Measurements from ENCODE around the gene CPM. TPM values are rescaled to one million over a fixed set of nuclear protein-coding genes. Genes with fewer than 3 reads are reported as not detected.

CPM gene
- total RNA-seq, 1 experiment from 2014 or later, result 0.96 TPM

DNA sequence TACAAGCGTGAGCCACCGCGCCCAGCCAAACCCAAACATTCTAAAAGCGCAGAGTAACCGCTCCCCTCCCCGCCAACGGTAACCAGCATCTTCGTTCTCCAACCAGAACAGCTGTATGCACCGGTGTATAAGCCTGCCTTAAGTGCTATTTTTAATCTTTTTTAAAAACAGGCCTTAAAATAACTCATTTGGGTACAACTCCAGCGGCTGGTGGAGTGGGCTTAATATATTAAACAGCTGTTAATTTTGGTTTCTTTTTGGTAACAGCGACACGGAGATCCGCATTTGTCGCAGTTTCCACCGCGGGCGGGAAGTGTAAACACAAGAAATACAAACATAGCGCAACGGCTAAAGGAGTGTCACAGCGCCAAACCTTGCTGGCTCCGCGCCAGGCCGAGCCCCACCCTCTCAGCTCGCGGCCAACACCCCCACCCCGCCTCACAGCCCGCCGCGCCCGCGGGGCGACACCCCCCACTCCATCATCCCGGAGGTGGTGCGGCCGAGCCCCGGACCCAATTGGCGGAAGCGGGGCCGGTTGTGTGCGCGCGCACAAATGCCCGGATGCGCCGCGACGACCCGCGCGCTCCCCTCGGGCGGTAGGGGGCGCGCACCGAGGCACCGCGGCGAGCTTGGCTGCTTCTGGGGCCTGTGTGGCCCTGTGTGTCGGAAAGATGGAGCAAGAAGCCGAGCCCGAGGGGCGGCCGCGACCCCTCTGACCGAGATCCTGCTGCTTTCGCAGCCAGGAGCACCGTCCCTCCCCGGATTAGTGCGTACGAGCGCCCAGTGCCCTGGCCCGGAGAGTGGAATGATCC, 125.2 kb downstream of the CPM start, which contains the start of gene MDM2 (continued):
- TF ChIP-seq, protein P1, sequence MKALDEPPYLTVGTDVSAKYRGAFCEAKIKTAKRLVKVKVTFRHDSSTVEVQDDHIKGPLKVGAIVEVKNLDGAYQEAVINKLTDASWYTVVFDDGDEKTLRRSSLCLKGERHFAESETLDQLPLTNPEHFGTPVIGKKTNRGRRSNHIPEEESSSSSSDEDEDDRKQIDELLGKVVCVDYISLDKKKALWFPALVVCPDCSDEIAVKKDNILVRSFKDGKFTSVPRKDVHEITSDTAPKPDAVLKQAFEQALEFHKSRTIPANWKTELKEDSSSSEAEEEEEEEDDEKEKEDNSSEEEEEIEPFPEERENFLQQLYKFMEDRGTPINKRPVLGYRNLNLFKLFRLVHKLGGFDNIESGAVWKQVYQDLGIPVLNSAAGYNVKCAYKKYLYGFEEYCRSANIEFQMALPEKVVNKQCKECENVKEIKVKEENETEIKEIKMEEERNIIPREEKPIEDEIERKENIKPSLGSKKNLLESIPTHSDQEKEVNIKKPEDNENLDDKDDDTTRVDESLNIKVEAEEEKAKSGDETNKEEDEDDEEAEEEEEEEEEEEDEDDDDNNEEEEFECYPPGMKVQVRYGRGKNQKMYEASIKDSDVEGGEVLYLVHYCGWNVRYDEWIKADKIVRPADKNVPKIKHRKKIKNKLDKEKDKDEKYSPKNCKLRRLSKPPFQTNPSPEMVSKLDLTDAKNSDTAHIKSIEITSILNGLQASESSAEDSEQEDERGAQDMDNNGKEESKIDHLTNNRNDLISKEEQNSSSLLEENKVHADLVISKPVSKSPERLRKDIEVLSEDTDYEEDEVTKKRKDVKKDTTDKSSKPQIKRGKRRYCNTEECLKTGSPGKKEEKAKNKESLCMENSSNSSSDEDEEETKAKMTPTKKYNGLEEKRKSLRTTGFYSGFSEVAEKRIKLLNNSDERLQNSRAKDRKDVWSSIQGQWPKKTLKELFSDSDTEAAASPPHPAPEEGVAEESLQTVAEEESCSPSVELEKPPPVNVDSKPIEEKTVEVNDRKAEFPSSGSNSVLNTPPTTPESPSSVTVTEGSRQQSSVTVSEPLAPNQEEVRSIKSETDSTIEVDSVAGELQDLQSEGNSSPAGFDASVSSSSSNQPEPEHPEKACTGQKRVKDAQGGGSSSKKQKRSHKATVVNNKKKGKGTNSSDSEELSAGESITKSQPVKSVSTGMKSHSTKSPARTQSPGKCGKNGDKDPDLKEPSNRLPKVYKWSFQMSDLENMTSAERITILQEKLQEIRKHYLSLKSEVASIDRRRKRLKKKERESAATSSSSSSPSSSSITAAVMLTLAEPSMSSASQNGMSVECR (CRISPR knock-in tag; IDR thresholded peaks at IDR 0.05; ENCODE audit: borderline replicate concordance), result peak; percentile 65
- TF ChIP-seq CREM (CRISPR knock-in tag; IDR thresholded peaks at IDR 0.05) (peak; percentile 42; the same call in 1 of the 2 replicates), ZNF263 (CRISPR knock-in tag; IDR thresholded peaks at IDR 0.05; ENCODE audit: low read depth) (no peak), ZNF671 (CRISPR knock-in tag; IDR thresholded peaks at IDR 0.05) (no peak), FOXK1 (CRISPR knock-in tag; IDR thresholded peaks at IDR 0.05) (peak; percentile 93), ZNF219 (CRISPR knock-in tag; IDR thresholded peaks at IDR 0.05; ENCODE audit: borderline replicate concordance) (no peak), GRHL2 (CRISPR knock-in tag; IDR thresholded peaks at IDR 0.05; ENCODE audit: insufficient replicate concordance, severe bottlenecking) (no peak), ZBTB21 (CRISPR knock-in tag; IDR thresholded peaks at IDR 0.05; ENCODE audit: borderline replicate concordance) (peak; percentile 76; the same call in 1 of the 2 replicates), ZNF396 (CRISPR knock-in tag; IDR thresholded peaks at IDR 0.05; ENCODE audit: borderline replicate concordance) (no peak)
- TF ChIP-seq, protein P2, sequence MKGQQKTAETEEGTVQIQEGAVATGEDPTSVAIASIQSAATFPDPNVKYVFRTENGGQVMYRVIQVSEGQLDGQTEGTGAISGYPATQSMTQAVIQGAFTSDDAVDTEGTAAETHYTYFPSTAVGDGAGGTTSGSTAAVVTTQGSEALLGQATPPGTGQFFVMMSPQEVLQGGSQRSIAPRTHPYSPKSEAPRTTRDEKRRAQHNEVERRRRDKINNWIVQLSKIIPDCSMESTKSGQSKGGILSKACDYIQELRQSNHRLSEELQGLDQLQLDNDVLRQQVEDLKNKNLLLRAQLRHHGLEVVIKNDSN (CRISPR knock-in tag; IDR thresholded peaks at IDR 0.05), result 0 out of 2 replicates have a peak, but pooled peaks have one; percentile 0
- TF ChIP-seq, protein P3, sequence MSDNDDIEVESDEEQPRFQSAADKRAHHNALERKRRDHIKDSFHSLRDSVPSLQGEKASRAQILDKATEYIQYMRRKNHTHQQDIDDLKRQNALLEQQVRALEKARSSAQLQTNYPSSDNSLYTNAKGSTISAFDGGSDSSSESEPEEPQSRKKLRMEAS (CRISPR knock-in tag; IDR thresholded peaks at IDR 0.05), result peak; percentile 85
- TF ChIP-seq, protein P4, sequence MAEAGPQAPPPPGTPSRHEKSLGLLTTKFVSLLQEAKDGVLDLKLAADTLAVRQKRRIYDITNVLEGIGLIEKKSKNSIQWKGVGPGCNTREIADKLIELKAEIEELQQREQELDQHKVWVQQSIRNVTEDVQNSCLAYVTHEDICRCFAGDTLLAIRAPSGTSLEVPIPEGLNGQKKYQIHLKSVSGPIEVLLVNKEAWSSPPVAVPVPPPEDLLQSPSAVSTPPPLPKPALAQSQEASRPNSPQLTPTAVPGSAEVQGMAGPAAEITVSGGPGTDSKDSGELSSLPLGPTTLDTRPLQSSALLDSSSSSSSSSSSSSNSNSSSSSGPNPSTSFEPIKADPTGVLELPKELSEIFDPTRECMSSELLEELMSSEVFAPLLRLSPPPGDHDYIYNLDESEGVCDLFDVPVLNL (CRISPR knock-in tag; IDR thresholded peaks at IDR 0.05; ENCODE audit: borderline replicate concordance, low read depth), result peak; percentile 73; the same call in 1 of the 2 replicates
- TF ChIP-seq, protein P5, sequence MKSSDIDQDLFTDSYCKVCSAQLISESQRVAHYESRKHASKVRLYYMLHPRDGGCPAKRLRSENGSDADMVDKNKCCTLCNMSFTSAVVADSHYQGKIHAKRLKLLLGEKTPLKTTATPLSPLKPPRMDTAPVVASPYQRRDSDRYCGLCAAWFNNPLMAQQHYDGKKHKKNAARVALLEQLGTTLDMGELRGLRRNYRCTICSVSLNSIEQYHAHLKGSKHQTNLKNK (CRISPR knock-in tag; IDR thresholded peaks at IDR 0.05), result no peak
- TF ChIP-seq, protein P6, sequence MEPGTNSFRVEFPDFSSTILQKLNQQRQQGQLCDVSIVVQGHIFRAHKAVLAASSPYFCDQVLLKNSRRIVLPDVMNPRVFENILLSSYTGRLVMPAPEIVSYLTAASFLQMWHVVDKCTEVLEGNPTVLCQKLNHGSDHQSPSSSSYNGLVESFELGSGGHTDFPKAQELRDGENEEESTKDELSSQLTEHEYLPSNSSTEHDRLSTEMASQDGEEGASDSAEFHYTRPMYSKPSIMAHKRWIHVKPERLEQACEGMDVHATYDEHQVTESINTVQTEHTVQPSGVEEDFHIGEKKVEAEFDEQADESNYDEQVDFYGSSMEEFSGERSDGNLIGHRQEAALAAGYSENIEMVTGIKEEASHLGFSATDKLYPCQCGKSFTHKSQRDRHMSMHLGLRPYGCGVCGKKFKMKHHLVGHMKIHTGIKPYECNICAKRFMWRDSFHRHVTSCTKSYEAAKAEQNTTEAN (CRISPR knock-in tag; IDR thresholded peaks at IDR 0.05), result no peak; the same call in 1 of the 2 replicates
- TF ChIP-seq, protein P7, sequence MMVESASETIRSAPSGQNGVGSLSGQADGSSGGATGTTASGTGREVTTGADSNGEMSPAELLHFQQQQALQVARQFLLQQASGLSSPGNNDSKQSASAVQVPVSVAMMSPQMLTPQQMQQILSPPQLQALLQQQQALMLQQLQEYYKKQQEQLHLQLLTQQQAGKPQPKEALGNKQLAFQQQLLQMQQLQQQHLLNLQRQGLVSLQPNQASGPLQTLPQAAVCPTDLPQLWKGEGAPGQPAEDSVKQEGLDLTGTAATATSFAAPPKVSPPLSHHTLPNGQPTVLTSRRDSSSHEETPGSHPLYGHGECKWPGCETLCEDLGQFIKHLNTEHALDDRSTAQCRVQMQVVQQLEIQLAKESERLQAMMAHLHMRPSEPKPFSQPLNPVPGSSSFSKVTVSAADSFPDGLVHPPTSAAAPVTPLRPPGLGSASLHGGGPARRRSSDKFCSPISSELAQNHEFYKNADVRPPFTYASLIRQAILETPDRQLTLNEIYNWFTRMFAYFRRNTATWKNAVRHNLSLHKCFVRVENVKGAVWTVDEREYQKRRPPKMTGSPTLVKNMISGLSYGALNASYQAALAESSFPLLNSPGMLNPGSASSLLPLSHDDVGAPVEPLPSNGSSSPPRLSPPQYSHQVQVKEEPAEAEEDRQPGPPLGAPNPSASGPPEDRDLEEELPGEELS (CRISPR knock-in tag; IDR thresholded peaks at IDR 0.05), result peak; percentile 80
- TF ChIP-seq, protein P8, sequence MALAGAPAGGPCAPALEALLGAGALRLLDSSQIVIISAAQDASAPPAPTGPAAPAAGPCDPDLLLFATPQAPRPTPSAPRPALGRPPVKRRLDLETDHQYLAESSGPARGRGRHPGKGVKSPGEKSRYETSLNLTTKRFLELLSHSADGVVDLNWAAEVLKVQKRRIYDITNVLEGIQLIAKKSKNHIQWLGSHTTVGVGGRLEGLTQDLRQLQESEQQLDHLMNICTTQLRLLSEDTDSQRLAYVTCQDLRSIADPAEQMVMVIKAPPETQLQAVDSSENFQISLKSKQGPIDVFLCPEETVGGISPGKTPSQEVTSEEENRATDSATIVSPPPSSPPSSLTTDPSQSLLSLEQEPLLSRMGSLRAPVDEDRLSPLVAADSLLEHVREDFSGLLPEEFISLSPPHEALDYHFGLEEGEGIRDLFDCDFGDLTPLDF (CRISPR knock-in tag; IDR thresholded peaks at IDR 0.05), result 0 out of 2 replicates have a peak, but pooled peaks have one; percentile 14
- TF ChIP-seq, protein P9, sequence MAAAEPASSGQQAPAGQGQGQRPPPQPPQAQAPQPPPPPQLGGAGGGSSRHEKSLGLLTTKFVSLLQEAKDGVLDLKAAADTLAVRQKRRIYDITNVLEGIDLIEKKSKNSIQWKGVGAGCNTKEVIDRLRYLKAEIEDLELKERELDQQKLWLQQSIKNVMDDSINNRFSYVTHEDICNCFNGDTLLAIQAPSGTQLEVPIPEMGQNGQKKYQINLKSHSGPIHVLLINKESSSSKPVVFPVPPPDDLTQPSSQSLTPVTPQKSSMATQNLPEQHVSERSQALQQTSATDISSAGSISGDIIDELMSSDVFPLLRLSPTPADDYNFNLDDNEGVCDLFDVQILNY (CRISPR knock-in tag; IDR thresholded peaks at IDR 0.05), result peak; percentile 75; the same call in 1 of the 2 replicates
- TF ChIP-seq, protein P10, sequence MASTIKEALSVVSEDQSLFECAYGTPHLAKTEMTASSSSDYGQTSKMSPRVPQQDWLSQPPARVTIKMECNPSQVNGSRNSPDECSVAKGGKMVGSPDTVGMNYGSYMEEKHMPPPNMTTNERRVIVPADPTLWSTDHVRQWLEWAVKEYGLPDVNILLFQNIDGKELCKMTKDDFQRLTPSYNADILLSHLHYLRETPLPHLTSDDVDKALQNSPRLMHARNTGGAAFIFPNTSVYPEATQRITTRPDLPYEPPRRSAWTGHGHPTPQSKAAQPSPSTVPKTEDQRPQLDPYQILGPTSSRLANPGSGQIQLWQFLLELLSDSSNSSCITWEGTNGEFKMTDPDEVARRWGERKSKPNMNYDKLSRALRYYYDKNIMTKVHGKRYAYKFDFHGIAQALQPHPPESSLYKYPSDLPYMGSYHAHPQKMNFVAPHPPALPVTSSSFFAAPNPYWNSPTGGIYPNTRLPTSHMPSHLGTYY (CRISPR knock-in tag; IDR thresholded peaks at IDR 0.05), result no peak
- TF ChIP-seq, protein P11, sequence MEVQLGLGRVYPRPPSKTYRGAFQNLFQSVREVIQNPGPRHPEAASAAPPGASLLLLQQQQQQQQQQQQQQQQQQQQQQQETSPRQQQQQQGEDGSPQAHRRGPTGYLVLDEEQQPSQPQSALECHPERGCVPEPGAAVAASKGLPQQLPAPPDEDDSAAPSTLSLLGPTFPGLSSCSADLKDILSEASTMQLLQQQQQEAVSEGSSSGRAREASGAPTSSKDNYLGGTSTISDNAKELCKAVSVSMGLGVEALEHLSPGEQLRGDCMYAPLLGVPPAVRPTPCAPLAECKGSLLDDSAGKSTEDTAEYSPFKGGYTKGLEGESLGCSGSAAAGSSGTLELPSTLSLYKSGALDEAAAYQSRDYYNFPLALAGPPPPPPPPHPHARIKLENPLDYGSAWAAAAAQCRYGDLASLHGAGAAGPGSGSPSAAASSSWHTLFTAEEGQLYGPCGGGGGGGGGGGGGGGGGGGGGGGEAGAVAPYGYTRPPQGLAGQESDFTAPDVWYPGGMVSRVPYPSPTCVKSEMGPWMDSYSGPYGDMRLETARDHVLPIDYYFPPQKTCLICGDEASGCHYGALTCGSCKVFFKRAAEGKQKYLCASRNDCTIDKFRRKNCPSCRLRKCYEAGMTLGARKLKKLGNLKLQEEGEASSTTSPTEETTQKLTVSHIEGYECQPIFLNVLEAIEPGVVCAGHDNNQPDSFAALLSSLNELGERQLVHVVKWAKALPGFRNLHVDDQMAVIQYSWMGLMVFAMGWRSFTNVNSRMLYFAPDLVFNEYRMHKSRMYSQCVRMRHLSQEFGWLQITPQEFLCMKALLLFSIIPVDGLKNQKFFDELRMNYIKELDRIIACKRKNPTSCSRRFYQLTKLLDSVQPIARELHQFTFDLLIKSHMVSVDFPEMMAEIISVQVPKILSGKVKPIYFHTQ (CRISPR knock-in tag; IDR thresholded peaks at IDR 0.05), result peak; percentile 45; the same call in 1 of the 2 replicates

Data from WTC11 (cell line).